GM23248 (cell line): ENCODE data around the gene PFKP. TPM values are rescaled to one million over a fixed set of nuclear protein-coding genes. Genes with fewer than 3 reads are reported as not detected.

Source experiments
- DNase-seq: peaks from one replicate; pipeline ENCODE4 v3.0.0-alpha.2; 2015
- H2AFZ ChIP-seq: fragments of 200-600 bp; sonication (generic); 2 replicates; pipeline ENCODE4 v1.6.1; 2016; ENCODE audit warnings: antibody characterized with exemption
- H3F3A ChIP-seq: fragments of 200-600 bp; sonication (generic); 2 replicates; pipeline ENCODE4 v1.6.1; 2016; ENCODE audit warnings: mild to moderate bottlenecking, antibody characterized with exemption, mixed run types; ENCODE audit not compliant: insufficient read depth
- H3K27ac ChIP-seq: fragments of 200-600 bp; sonication (generic); 2 replicates; pipeline ENCODE4 v1.5.1; 2016; ENCODE audit warnings: mild to moderate bottlenecking
- H3K27me3 ChIP-seq: fragments of 200-600 bp; sonication (generic); replicated peaks from 2 replicates; pipeline ENCODE4 v1.6.1; 2016; ENCODE audit warnings: mild to moderate bottlenecking; ENCODE audit not compliant: insufficient read depth
- H3K36me3 ChIP-seq: fragments of 200-600 bp; sonication (generic); 2 replicates; pipeline ENCODE4 v1.6.1; 2016; ENCODE audit warnings: low read depth, mild to moderate bottlenecking
- H3K4me1 ChIP-seq: fragments of 200-600 bp; sonication (generic); 2 replicates; pipeline ENCODE4 v1.6.1; 2016; ENCODE audit warnings: mild to moderate bottlenecking; ENCODE audit not compliant: insufficient read depth
- H3K4me2 ChIP-seq: fragments of 200-600 bp; sonication (generic); one replicate; pipeline ENCODE4 v1.6.1; 2016; ENCODE audit warnings: mild to moderate bottlenecking; ENCODE audit not compliant: unreplicated experiment
- H3K4me3 ChIP-seq: fragments of 200-600 bp; sonication (generic); 2 replicates; pipeline ENCODE4 v1.5.1; 2016; ENCODE audit warnings: mild to moderate bottlenecking
- H3K79me2 ChIP-seq: fragments of 200-600 bp; sonication (generic); 2 replicates; pipeline ENCODE4 v1.6.1; 2016; ENCODE audit warnings: mild to moderate bottlenecking; ENCODE audit not compliant: insufficient read depth
- H3K9ac ChIP-seq: fragments of 200-600 bp; sonication (generic); 2 replicates; pipeline ENCODE4 v1.6.1; 2016; ENCODE audit warnings: mild to moderate bottlenecking
- H3K9me2 ChIP-seq: fragments of 200-600 bp; sonication (generic); 2 replicates; pipeline ENCODE4 v1.6.1; 2016; ENCODE audit warnings: mixed run types, mild to moderate bottlenecking, moderate library complexity; ENCODE audit not compliant: insufficient read depth
- H3K9me3 ChIP-seq: fragments of 200-600 bp; sonication (generic); one replicate; pipeline ENCODE4 v1.6.1; 2017; ENCODE audit warnings: low read depth
- H4K20me1 ChIP-seq: fragments of 200-600 bp; sonication (generic); 2 replicates; pipeline ENCODE4 v1.6.0; 2016; ENCODE audit not compliant: insufficient read depth
- EZH2 ChIP-seq: fragments of 200-600 bp; sonication (generic); IDR thresholded peaks from 2 replicates; pipeline ENCODE4 v1.6.1; 2018; ENCODE audit warnings: antibody characterized with exemption, mild to moderate bottlenecking; ENCODE audit not compliant: insufficient read depth, poor library complexity, severe bottlenecking
- EZH2phosphoT487 ChIP-seq: fragments of 200-600 bp; sonication (generic); IDR thresholded peaks from 2 replicates; pipeline ENCODE4 v1.6.1; 2018; ENCODE audit warnings: antibody characterized with exemption, moderate library complexity, mild to moderate bottlenecking, low read depth; ENCODE audit not compliant: insufficient read depth
- WGBS, 2 experiments: methylation state at CpG; one replicate each; pipeline ENCODE4 v1.1.6; 2015 to 2017; ENCODE audit warnings: low lambda C conversion rate in 2 of 2, low coverage in 1 of 2; ENCODE audit errors: missing lambda C conversion rate in 2 of 2; 5-methylcytosine and 5-hydroxymethylcytosine counted together
- in situ Hi-C: fragments of 300-500 bp; cut with MboI; formaldehyde crosslinking; loops from 2 replicates; pipeline ENCODE4 v1.15.0; 2020
- polyA plus RNA-seq: library from polyadenylated mRNA; unstranded; fragments of >200 nt; fragmentation: Nextera tagmentation; extraction: Ambion mirVana; gene quantifications from 2 replicates; pipeline ENCODE4 v1.2.1, GENCODE V29; 2016
- total RNA-seq: library from RNA; depleted of rRNA; stranded (reverse); fragments of >200 nt; shearing (Covaris generic); gene quantifications from 2 replicates; pipeline ENCODE4 v1.2.3, GENCODE V29; 2014

PFKP gene
- total and polyA plus RNA-seq, 2 experiments from 2014 or later, result 133 to 159 TPM

- H2AFZ ChIP-seq, result no peak overlapping the region
- H3K4me3 ChIP-seq, result no peak overlapping the region
- no peak overlapping the region for H3K9ac ChIP-seq
- H3K9me3 ChIP-seq, result no peaks in the 10 kb centered on the region
- WGBS, 2 experiments, result 7 to 14% methylated on average over 3 of the region's 3 CpGs
- TF ChIP-seq EZH2phosphoT487, result no peak
- TF ChIP-seq EZH2, result no peak
- H3K79me2 ChIP-seq, result no peaks in the 10 kb centered on the region
- no peaks in the 10 kb centered on the region for H3K4me1 ChIP-seq
- H3F3A ChIP-seq, result no peaks in the 10 kb centered on the region
- H3K9me2 ChIP-seq, result no peaks in the 10 kb centered on the region
- in situ Hi-C loops, result no loop called here
- no peaks in the 10 kb centered on the region for H3K36me3 ChIP-seq
- no peak overlapping the region for H3K27ac ChIP-seq
- H4K20me1 ChIP-seq, result no peaks in the 10 kb centered on the region
- peaks cover 15% of the 10 kb centered on the region for H3K27me3 ChIP-seq
- H3K4me2 ChIP-seq, result no peak overlapping the region
- no peak for DNase-seq
Observed at GRCh38 chr10:3022027-3022426, 45.3 kb upstream of the PFKP start.

GRCh38 chr10:3023892-3024291 lies 43.5 kb upstream of the PFKP start:
- in situ Hi-C loops, result no loop called here
- no peaks in the 10 kb centered on the region for H3F3A ChIP-seq
- no peaks in the 10 kb centered on the region for H3K9me3 ChIP-seq
- H3K36me3 ChIP-seq, result no peaks in the 10 kb centered on the region
- DNase-seq, result no peak
- no peak overlapping the region for H3K9ac ChIP-seq
- TF ChIP-seq EZH2 (no peak), EZH2phosphoT487 (no peak)
- WGBS, 2 experiments, result 45 to 50% methylated on average over 2 of the region's 2 CpGs
- H3K4me3 ChIP-seq, result no peak overlapping the region
- H3K27me3 ChIP-seq, result peaks cover 7% of the 10 kb centered on the region
- no peaks in the 10 kb centered on the region for H3K9me2 ChIP-seq
- H3K27ac ChIP-seq, result no peak overlapping the region
- H3K4me1 ChIP-seq, result no peaks in the 10 kb centered on the region
- no peaks in the 10 kb centered on the region for H4K20me1 ChIP-seq
- H2AFZ ChIP-seq, result no peak overlapping the region
- no peak overlapping the region for H3K4me2 ChIP-seq
- no peaks in the 10 kb centered on the region for H3K79me2 ChIP-seq

DNA sequence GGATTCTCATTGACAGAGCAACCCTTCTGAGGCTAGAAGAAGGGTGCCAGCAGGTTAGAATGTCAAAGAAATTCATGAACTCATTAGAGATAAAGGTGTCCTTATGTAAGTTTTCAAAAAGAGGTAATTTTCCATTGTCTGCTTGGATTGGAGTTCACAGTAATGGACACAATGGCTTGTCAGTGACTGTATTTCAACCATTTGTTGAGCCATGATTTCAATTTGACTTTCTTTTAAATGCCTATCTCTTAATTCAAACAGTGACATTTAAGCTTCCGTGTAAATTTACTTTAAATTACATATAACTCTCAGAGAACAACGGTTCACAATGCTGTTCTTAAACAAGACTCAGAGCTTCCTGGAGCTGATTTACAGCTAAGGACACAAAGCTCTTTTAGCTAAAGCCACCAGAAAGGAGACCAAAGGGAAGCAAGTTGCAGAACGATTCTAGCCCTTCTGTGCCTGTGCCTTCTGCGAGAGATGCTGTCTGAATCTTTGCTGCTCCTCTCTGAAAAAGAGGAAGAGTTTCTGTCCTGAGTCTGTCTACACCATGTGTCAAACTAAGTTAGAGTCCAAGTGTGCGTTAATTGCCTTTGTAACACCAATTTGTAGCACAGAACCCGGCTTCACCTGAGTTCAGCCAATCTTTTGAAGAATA lies 42.2 kb upstream of the PFKP start:
- Histone ChIP-seq H3K9me3 (no peaks in the 10 kb centered on the region), H3K9me2 (no peaks in the 10 kb centered on the region), H3K9ac (no peak overlapping the region), H3K4me2 (no peak overlapping the region), H3K27me3 (peaks cover 6% of the 10 kb centered on the region), H3K36me3 (no peaks in the 10 kb centered on the region), H3K4me1 (no peaks in the 10 kb centered on the region), H3F3A (no peaks in the 10 kb centered on the region), H3K27ac (no peak overlapping the region), H2AFZ (no peak overlapping the region), H3K79me2 (no peaks in the 10 kb centered on the region), H4K20me1 (no peaks in the 10 kb centered on the region), H3K4me3 (no peak overlapping the region)
- in situ Hi-C loops, result no loop called here
- TF ChIP-seq EZH2 (no peak), EZH2phosphoT487 (no peak)
- DNase-seq, result no peak
- 21 to 26% methylated on average over 6 of the region's 6 CpGs for WGBS, 2 experiments

GRCh38 chr10:3027866-3028265 lies 39.5 kb upstream of the PFKP start:
- Histone ChIP-seq H2AFZ (no peak overlapping the region), H3F3A (no peaks in the 10 kb centered on the region), H3K9me3 (no peaks in the 10 kb centered on the region), H3K27me3 (peaks cover 6% of the 10 kb centered on the region), H3K79me2 (no peaks in the 10 kb centered on the region), H3K4me1 (no peaks in the 10 kb centered on the region), H3K9me2 (no peaks in the 10 kb centered on the region), H4K20me1 (no peaks in the 10 kb centered on the region), H3K4me3 (no peak overlapping the region), H3K9ac (no peak overlapping the region), H3K36me3 (no peaks in the 10 kb centered on the region), H3K4me2 (no peak overlapping the region), H3K27ac (no peak overlapping the region)
- DNase-seq, result no peak
- in situ Hi-C loops, result no loop called here
- 42 to 47% methylated on average over 3 of the region's 3 CpGs for WGBS, 2 experiments
- TF ChIP-seq EZH2phosphoT487, result no peak
- TF ChIP-seq EZH2, result no peak
